H9 (cell line): ENCODE data around the gene STK32B. TPM values are rescaled to one million over a fixed set of nuclear protein-coding genes. Genes with fewer than 3 reads are reported as not detected.

Experiments used
- DNase-seq: peaks from one replicate; pipeline ENCODE4 v3.0.0-alpha.2; 2017
- H2AFZ ChIP-seq: one replicate; pipeline ENCODE4 v1.6.1; 2013; ENCODE audit warnings: mild to moderate bottlenecking, low read length, control low read depth, moderate library complexity
- H2AK5ac ChIP-seq: 2 replicates; pipeline ENCODE4 v1.6.1; 2013; ENCODE audit warnings: low read length, control low read depth, mixed read lengths; ENCODE audit not compliant: insufficient read length
- H2BK120ac ChIP-seq: one replicate; pipeline ENCODE4 v1.6.1; 2013; ENCODE audit warnings: low read depth, mild to moderate bottlenecking, low read length, control low read depth, inconsistent platforms; ENCODE audit not compliant: poor library complexity, severe bottlenecking
- H2BK12ac ChIP-seq: 2 replicates; pipeline ENCODE4 v1.6.1; 2013; ENCODE audit warnings: low read length, control low read depth, mixed read lengths, low read depth; ENCODE audit not compliant: insufficient read length
- H2BK15ac ChIP-seq: 2 replicates; pipeline ENCODE4 v1.6.1; 2013; ENCODE audit warnings: low read depth, low read length, control low read depth
- H2BK20ac ChIP-seq: one replicate; pipeline ENCODE4 v1.6.1; 2013; ENCODE audit warnings: low read depth, mild to moderate bottlenecking, low read length, control low read depth, inconsistent platforms; ENCODE audit not compliant: poor library complexity, severe bottlenecking
- H2BK5ac ChIP-seq: 2 replicates; pipeline ENCODE4 v1.6.1; 2013; ENCODE audit warnings: low read length, control low read depth, mixed read lengths; ENCODE audit not compliant: insufficient read length
- H3K14ac ChIP-seq: 2 replicates; pipeline ENCODE4 v1.6.1; 2013; ENCODE audit warnings: low read length, control low read depth; ENCODE audit not compliant: insufficient read depth
- H3K18ac ChIP-seq: 2 replicates; pipeline ENCODE4 v1.6.1; 2013; ENCODE audit warnings: low read depth, mild to moderate bottlenecking, mixed read lengths, low read length, control low read depth; ENCODE audit not compliant: insufficient read length
- H3K23ac ChIP-seq: 2 replicates; pipeline ENCODE4 v1.6.1; 2013; ENCODE audit warnings: low read length, control low read depth, mixed read lengths, low read depth; ENCODE audit not compliant: insufficient read length
- H3K23me2 ChIP-seq: 2 replicates; pipeline ENCODE4 v1.6.1; 2013; ENCODE audit warnings: low read depth, mild to moderate bottlenecking, mixed read lengths, low read length, control low read depth; ENCODE audit not compliant: insufficient read length, poor library complexity, severe bottlenecking
- H3K27ac ChIP-seq: 2 replicates; pipeline ENCODE4 v1.5.1; 2013; ENCODE audit warnings: low read length, control low read depth, mixed read lengths, low read depth; ENCODE audit not compliant: insufficient read length
- H3K27me3 ChIP-seq: 2 replicates; pipeline ENCODE4 v1.6.1; 2013; ENCODE audit warnings: low read length, control low read depth, inconsistent platforms; ENCODE audit not compliant: insufficient read depth
- H3K4ac ChIP-seq: 2 replicates; pipeline ENCODE4 v1.6.1; 2013; ENCODE audit warnings: low read depth, mild to moderate bottlenecking, control low read depth, inconsistent platforms, low read length, moderate library complexity
- H3K4me1 ChIP-seq: 2 replicates; pipeline ENCODE4 v1.6.1; 2013; ENCODE audit warnings: low read length, control low read depth, inconsistent platforms; ENCODE audit not compliant: insufficient read depth
- H3K4me2 ChIP-seq: 2 replicates; pipeline ENCODE4 v1.6.1; 2013; ENCODE audit warnings: low read length, control low read depth, mixed read lengths; ENCODE audit not compliant: insufficient read length, insufficient read depth
- H3K56ac ChIP-seq: 2 replicates; pipeline ENCODE4 v1.6.1; 2013; ENCODE audit warnings: low read depth, mild to moderate bottlenecking, mixed read lengths, low read length, control low read depth; ENCODE audit not compliant: insufficient read length
- H3K79me1 ChIP-seq: 2 replicates; pipeline ENCODE4 v1.6.1; 2013; ENCODE audit warnings: low read depth, mild to moderate bottlenecking, moderate library complexity, low read length, control low read depth, inconsistent platforms; ENCODE audit not compliant: insufficient read depth, poor library complexity, severe bottlenecking
- H3K79me2 ChIP-seq: 2 replicates; pipeline ENCODE4 v1.6.1; 2013; ENCODE audit warnings: low read length, control low read depth, inconsistent platforms; ENCODE audit not compliant: insufficient read depth
- H3K9ac ChIP-seq: 2 replicates; pipeline ENCODE4 v1.6.1; 2013; ENCODE audit warnings: low read length, control low read depth, mixed read lengths; ENCODE audit not compliant: insufficient read length; ENCODE audit errors: extremely low read depth
- H3K9me3 ChIP-seq: one replicate; pipeline ENCODE4 v1.6.1; 2013; ENCODE audit warnings: low read depth, low read length, inconsistent platforms; ENCODE audit not compliant: control insufficient read depth
- H3T11ph ChIP-seq: one replicate; pipeline ENCODE4 v1.6.1; 2013; ENCODE audit warnings: mild to moderate bottlenecking, low read length, control low read depth, inconsistent platforms
- H4K20me1 ChIP-seq: one replicate; pipeline ENCODE4 v1.6.1; 2013; ENCODE audit not compliant: control insufficient read depth, insufficient read length, insufficient read depth
- H4K5ac ChIP-seq: 2 replicates; pipeline ENCODE4 v1.6.1; 2013; ENCODE audit warnings: low read depth, mild to moderate bottlenecking, mixed read lengths, low read length, control low read depth; ENCODE audit not compliant: insufficient read length
- H4K8ac ChIP-seq: replicated peaks from 2 replicates; pipeline ENCODE4 v1.6.1; 2013; ENCODE audit warnings: low read length, control low read depth, mixed read lengths, low read depth; ENCODE audit not compliant: insufficient read length
- H4K91ac ChIP-seq: 2 replicates; pipeline ENCODE4 v1.6.1; 2013; ENCODE audit warnings: low read depth, mild to moderate bottlenecking, moderate library complexity, mixed read lengths, low read length, control low read depth; ENCODE audit not compliant: insufficient read length
- H3K27ac Mint-ChIP-seq, 3 experiments: 2 replicates in 2 of 3; 3 replicates in 1 of 3; pipeline ENCODE4 v1.8.0; 2020 to 2021; ENCODE audit warnings: mixed read lengths in 3 of 3, mild to moderate bottlenecking in 1 of 3, moderate library complexity in 1 of 3
- H3K27me3 Mint-ChIP-seq: 2 replicates; pipeline ENCODE4 v1.8.0; 2021; ENCODE audit warnings: low read depth, mild to moderate bottlenecking, moderate library complexity, mixed read lengths
- H3K36me3 Mint-ChIP-seq, 3 experiments: 2 replicates in 2 of 3; 3 replicates in 1 of 3; pipeline ENCODE4 v1.8.0; 2020 to 2021; ENCODE audit warnings: low read depth in 3 of 3, mixed read lengths in 3 of 3; ENCODE audit not compliant: insufficient read depth in 1 of 3
- H3K4me1 Mint-ChIP-seq, 2 experiments: 2 replicates each; pipeline ENCODE4 v1.8.0; 2020; ENCODE audit warnings: mixed read lengths in 2 of 2
- H3K4me3 Mint-ChIP-seq, 2 experiments: 2 replicates in 1 of 2; 3 replicates in 1 of 2; pipeline ENCODE4 v1.8.0; 2020 to 2021; ENCODE audit warnings: mild to moderate bottlenecking in 2 of 2, mixed read lengths in 2 of 2, moderate library complexity in 1 of 2
- H3K9me3 Mint-ChIP-seq, 2 experiments: 2 replicates in 1 of 2; 3 replicates in 1 of 2; pipeline ENCODE4 v1.8.0; 2020; ENCODE audit warnings: mild to moderate bottlenecking in 2 of 2, mixed read lengths in 2 of 2, moderate library complexity in 1 of 2
- WGBS: extraction: QIAGEN DNeasy Blood & Tissue Kit; methylation state at CpG from one replicate; pipeline ENCODE4 v1.1.7; 2013; ENCODE audit warnings: missing lambda C conversion rate, low lambda C conversion rate, mixed read lengths; ENCODE audit not compliant: insufficient read length; ENCODE audit errors: extremely low coverage; 5-methylcytosine and 5-hydroxymethylcytosine counted together
- total RNA-seq: library from RNA; stranded (reverse); gene quantifications from 2 replicates; pipeline ENCODE4 v1.2.1, GENCODE V29; 2021
- TF ChIP-seq, protein P1 (sequence below): fragments of 200-600 bp; sonication (generic); conservative IDR thresholded peaks from 3 replicates; pipeline ENCODE4 v1.8.0; 2021; ENCODE audit warnings: antibody characterized with exemption, mild to moderate bottlenecking

Gene STK32B
- total RNA-seq, 1 experiment from 2014 or later: 1.0 TPM

GRCh38 chr4:5447755-5448154, 396.5 kb downstream of the STK32B start:
- Histone ChIP-seq H2BK12ac (no peak overlapping the region), H2BK20ac (no peak overlapping the region), H3K9ac (no peak overlapping the region), H2BK5ac (no peak overlapping the region), H3K14ac (no peak overlapping the region), H3K27ac (no peak overlapping the region), H4K91ac (no peak overlapping the region), H2AK5ac (no peak overlapping the region), H2BK120ac (no peak overlapping the region), H3T11ph (no peak overlapping the region), H4K20me1 (no peaks in the 10 kb centered on the region), H3K56ac (no peak overlapping the region), H3K23me2 (no peaks in the 10 kb centered on the region), H3K23ac (no peak overlapping the region), H3K27me3 (no peaks in the 10 kb centered on the region), H3K79me1 (no peaks in the 10 kb centered on the region), H2BK15ac (no peak overlapping the region), H3K18ac (no peak overlapping the region), H3K4me1 (no peaks in the 10 kb centered on the region), H4K5ac (no peak overlapping the region), H3K9me3 (no peaks in the 10 kb centered on the region), H2AFZ (no peak overlapping the region), H3K4me2 (no peak overlapping the region), H3K4ac (no peak overlapping the region), H3K79me2 (no peaks in the 10 kb centered on the region), H4K8ac (no peak overlapping the region)
- no peak overlapping the region for H3K4me3 Mint-ChIP-seq
- no CpG with 5 or more reads among the region's 3 CpGs for WGBS
- peaks cover 0 to 4% (median 0%) of the 10 kb centered on the region in 3 experiments; a peak in 1 of 7 replicates for H3K36me3 Mint-ChIP-seq
- peaks cover 3% of the 10 kb centered on the region for H3K27me3 Mint-ChIP-seq
- H3K4me1 Mint-ChIP-seq: peaks cover 0 to 7% of the 10 kb centered on the region in 2 experiments
- no peak for DNase-seq
- H3K9me3 Mint-ChIP-seq: peaks cover 0 to 9% of the 10 kb centered on the region in 2 experiments; a peak in 2 of 5 replicates
- H3K27ac Mint-ChIP-seq: no peak overlapping the region
- TF ChIP-seq, protein P1, sequence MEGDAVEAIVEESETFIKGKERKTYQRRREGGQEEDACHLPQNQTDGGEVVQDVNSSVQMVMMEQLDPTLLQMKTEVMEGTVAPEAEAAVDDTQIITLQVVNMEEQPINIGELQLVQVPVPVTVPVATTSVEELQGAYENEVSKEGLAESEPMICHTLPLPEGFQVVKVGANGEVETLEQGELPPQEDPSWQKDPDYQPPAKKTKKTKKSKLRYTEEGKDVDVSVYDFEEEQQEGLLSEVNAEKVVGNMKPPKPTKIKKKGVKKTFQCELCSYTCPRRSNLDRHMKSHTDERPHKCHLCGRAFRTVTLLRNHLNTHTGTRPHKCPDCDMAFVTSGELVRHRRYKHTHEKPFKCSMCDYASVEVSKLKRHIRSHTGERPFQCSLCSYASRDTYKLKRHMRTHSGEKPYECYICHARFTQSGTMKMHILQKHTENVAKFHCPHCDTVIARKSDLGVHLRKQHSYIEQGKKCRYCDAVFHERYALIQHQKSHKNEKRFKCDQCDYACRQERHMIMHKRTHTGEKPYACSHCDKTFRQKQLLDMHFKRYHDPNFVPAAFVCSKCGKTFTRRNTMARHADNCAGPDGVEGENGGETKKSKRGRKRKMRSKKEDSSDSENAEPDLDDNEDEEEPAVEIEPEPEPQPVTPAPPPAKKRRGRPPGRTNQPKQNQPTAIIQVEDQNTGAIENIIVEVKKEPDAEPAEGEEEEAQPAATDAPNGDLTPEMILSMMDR: no peak
